ENCODE data around the gene HAO1.

DNA sequence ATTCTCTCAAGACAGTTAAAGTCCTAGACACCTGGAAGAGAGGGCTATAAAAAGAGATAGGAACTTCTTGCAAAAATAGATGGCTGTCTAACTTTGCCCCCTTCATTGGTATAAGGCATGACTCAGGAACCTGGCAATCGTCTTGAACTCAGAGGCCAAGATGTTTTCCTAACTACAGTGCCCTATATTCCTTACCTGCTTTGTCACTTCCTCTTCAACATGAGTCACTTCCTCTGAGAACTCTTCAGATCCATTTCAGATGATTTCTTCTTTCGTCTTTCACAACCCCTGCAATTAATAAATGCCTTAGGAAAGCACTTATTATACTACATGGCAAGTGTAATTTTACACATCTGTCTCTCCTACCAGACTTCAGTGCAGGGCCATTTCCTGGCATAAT, 83.5 kb downstream of the HAO1 start:
- TF ChIP-seq, protein P1, sequence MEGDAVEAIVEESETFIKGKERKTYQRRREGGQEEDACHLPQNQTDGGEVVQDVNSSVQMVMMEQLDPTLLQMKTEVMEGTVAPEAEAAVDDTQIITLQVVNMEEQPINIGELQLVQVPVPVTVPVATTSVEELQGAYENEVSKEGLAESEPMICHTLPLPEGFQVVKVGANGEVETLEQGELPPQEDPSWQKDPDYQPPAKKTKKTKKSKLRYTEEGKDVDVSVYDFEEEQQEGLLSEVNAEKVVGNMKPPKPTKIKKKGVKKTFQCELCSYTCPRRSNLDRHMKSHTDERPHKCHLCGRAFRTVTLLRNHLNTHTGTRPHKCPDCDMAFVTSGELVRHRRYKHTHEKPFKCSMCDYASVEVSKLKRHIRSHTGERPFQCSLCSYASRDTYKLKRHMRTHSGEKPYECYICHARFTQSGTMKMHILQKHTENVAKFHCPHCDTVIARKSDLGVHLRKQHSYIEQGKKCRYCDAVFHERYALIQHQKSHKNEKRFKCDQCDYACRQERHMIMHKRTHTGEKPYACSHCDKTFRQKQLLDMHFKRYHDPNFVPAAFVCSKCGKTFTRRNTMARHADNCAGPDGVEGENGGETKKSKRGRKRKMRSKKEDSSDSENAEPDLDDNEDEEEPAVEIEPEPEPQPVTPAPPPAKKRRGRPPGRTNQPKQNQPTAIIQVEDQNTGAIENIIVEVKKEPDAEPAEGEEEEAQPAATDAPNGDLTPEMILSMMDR (IDR thresholded peaks at IDR 0.05), result no peak
- no peak for TF ChIP-seq POLR2A (IDR thresholded peaks at IDR 0.05)
